H1 (cell line): ENCODE measurements around the gene MRPS17. TPM values are rescaled to one million over a fixed set of nuclear protein-coding genes. Genes with fewer than 3 reads are reported as not detected.

ENCODE experiments used
- CTCF ChIA-PET: fragments of 300-600 bp; sonication (Branson Sonifier 250); formaldehyde crosslinking; loops from one replicate; lab custom pipeline; 2021; ENCODE audit not compliant: partially characterized antibody; lab: Charles Lee
- POLR2A ChIA-PET: fragments of 300-600 bp; sonication (Branson Sonifier 250); formaldehyde crosslinking; loops from one replicate; lab custom pipeline; 2021; ENCODE audit warnings: inconsistent platforms; ENCODE audit not compliant: partially characterized antibody; lab: Charles Lee
- DNase-seq, 2 experiments: peaks; one replicate each; pipeline versions ENCODE4 v3.0.0 to v3.0.0-alpha.2; 2010 to 2022; ENCODE audit warnings: low spot score in 2 of 2, low read depth in 1 of 2, mixed read lengths in 1 of 2
- FAIRE-seq: peaks from 2 replicates; lab custom pipeline; 2011; peaks lifted over from hg19 to GRCh38; lab: Jason Lieb, UNC
- H2AFZ ChIP-seq: 2 replicates; pipeline ENCODE4 v1.8.1; 2012; ENCODE audit warnings: low read length, inconsistent platforms
- H2AK5ac ChIP-seq: 2 replicates; pipeline ENCODE4 v1.6.1; 2013; ENCODE audit warnings: low read depth, low read length
- H2BK120ac ChIP-seq: replicated peaks from 2 replicates; pipeline ENCODE3; 2013; ENCODE audit warnings: low read depth, low read length, inconsistent platforms
- H2BK12ac ChIP-seq: 2 replicates; pipeline ENCODE4 v1.6.1; 2013; ENCODE audit warnings: low read depth, low read length
- H2BK15ac ChIP-seq: 2 replicates; pipeline ENCODE4 v1.6.1; 2013; ENCODE audit warnings: low read length
- H2BK20ac ChIP-seq: 2 replicates; pipeline ENCODE4 v1.6.1; 2013; ENCODE audit warnings: low read length
- H2BK5ac ChIP-seq: 2 replicates; pipeline ENCODE4 v1.6.1; 2013; ENCODE audit warnings: low read depth, low read length
- H3K14ac ChIP-seq: 2 replicates; pipeline ENCODE4 v1.6.1; 2013; ENCODE audit warnings: inconsistent platforms; ENCODE audit not compliant: insufficient read length
- H3K18ac ChIP-seq: 2 replicates; pipeline ENCODE4 v1.6.1; 2013; ENCODE audit warnings: low read length; ENCODE audit errors: extremely low read depth
- H3K23ac ChIP-seq: 2 replicates; pipeline ENCODE4 v1.6.1; 2013; ENCODE audit warnings: inconsistent platforms; ENCODE audit not compliant: insufficient read length
- H3K23me2 ChIP-seq: 2 replicates; pipeline ENCODE4 v1.6.1; 2013; ENCODE audit warnings: low read depth, low read length
- H3K27ac ChIP-seq: 2 replicates; pipeline ENCODE4 v1.6.1; 2011; ENCODE audit warnings: low read depth, low read length, inconsistent platforms
- H3K27me3 ChIP-seq, 4 experiments: replicated peaks in 1 of 4; 1 replicate in 1 of 4; 2 replicates in 3 of 4; pipeline versions ENCODE4 v1.6.1 to v1.8.1; 2011 to 2013; ENCODE audit warnings: low read length in 3 of 4, mild to moderate bottlenecking in 3 of 4, inconsistent platforms in 2 of 4, mixed read lengths in 2 of 4, moderate library complexity in 1 of 4; ENCODE audit not compliant: control insufficient read depth in 3 of 4, insufficient read depth in 3 of 4; ENCODE audit errors: extremely low read depth in 1 of 4
- H3K36me3 ChIP-seq, 4 experiments: 2 replicates each; pipeline versions ENCODE4 v1.6.1 to v1.8.1; 2011 to 2013; ENCODE audit warnings: mild to moderate bottlenecking in 4 of 4, low read length in 3 of 4, moderate library complexity in 2 of 4, control low read depth in 1 of 4, inconsistent platforms in 1 of 4; ENCODE audit not compliant: insufficient read depth in 4 of 4, control insufficient read depth in 2 of 4
- H3K4ac ChIP-seq: replicated peaks from 2 replicates; pipeline ENCODE3; 2013; ENCODE audit warnings: low read length, low read depth, mixed read lengths, inconsistent platforms; ENCODE audit not compliant: insufficient read length
- H3K4me1 ChIP-seq, 4 experiments: replicated peaks in 1 of 4; 1 replicate in 1 of 4; 2 replicates in 3 of 4; pipeline versions ENCODE4 v1.6.1 to v1.8.1; 2011 to 2013; ENCODE audit warnings: low read length in 3 of 4, inconsistent platforms in 2 of 4, mixed read lengths in 1 of 4; ENCODE audit not compliant: insufficient read depth in 4 of 4, control insufficient read depth in 3 of 4
- H3K4me2 ChIP-seq, 2 experiments: 2 replicates each; pipeline versions ENCODE4 v1.6.1 to v1.8.1; 2011 to 2013; ENCODE audit warnings: low read depth in 2 of 2, low read length in 2 of 2, control low read depth in 1 of 2, inconsistent platforms in 1 of 2, mild to moderate bottlenecking in 1 of 2; ENCODE audit not compliant: insufficient read depth in 1 of 2
- H3K4me3 ChIP-seq, 4 experiments: fragments of 200-600, 300-600 bp in 1 of 4; sonication (generic), shearing (Covaris generic), sonication (Bioruptor Twin) in 1 of 4; 2 replicates each; pipeline versions ENCODE4 v1.5.1 to v1.8.1; 2011 to 2016; ENCODE audit warnings: low read length in 4 of 4, low read depth in 3 of 4, control low read depth in 2 of 4, inconsistent platforms in 2 of 4, mild to moderate bottlenecking in 2 of 4, mixed read lengths in 1 of 4, moderate library complexity in 1 of 4; ENCODE audit not compliant: insufficient read depth in 2 of 4; ENCODE audit errors: extremely low read depth in 1 of 4
- H3K56ac ChIP-seq: replicated peaks from 2 replicates; pipeline ENCODE3; 2013; ENCODE audit warnings: low read depth, mild to moderate bottlenecking, mixed read lengths, low read length, inconsistent platforms; ENCODE audit not compliant: insufficient read length
- H3K79me1 ChIP-seq: 2 replicates; pipeline ENCODE4 v1.6.1; 2013; ENCODE audit warnings: low read depth, low read length, control low read depth
- H3K79me2 ChIP-seq, 2 experiments: 2 replicates each; pipeline versions ENCODE4 v1.6.1 to v1.8.1; 2012 to 2013; ENCODE audit warnings: low read length in 2 of 2, mild to moderate bottlenecking in 2 of 2, inconsistent platforms in 1 of 2; ENCODE audit not compliant: insufficient read depth in 2 of 2, control insufficient read depth in 1 of 2
- H3K9ac ChIP-seq, 4 experiments: replicated peaks in 1 of 4; 1 replicate in 1 of 4; 2 replicates in 3 of 4; pipeline versions ENCODE4 v1.6.1 to v1.8.1; 2011 to 2013; ENCODE audit warnings: low read depth in 3 of 4, low read length in 3 of 4, control low read depth in 2 of 4, mild to moderate bottlenecking in 2 of 4, moderate library complexity in 2 of 4, inconsistent platforms in 1 of 4; ENCODE audit errors: extremely low read depth in 1 of 4
- H3K9me3 ChIP-seq, 2 experiments: 2 replicates each; pipeline versions ENCODE4 v1.6.1 to v1.8.1; 2012 to 2013; ENCODE audit warnings: mild to moderate bottlenecking in 2 of 2, moderate library complexity in 2 of 2, control low read depth in 1 of 2, inconsistent platforms in 1 of 2, low read depth in 1 of 2, low read length in 1 of 2, mixed read lengths in 1 of 2; ENCODE audit not compliant: insufficient read depth in 2 of 2
- H4K20me1 ChIP-seq, 2 experiments: replicated peaks in 1 of 2; 2 replicates each; pipeline versions ENCODE3 to v1.8.1; 2011 to 2013; ENCODE audit warnings: inconsistent platforms in 2 of 2, low read length in 2 of 2, mild to moderate bottlenecking in 1 of 2; ENCODE audit not compliant: insufficient read depth in 2 of 2, control insufficient read depth in 1 of 2
- H4K5ac ChIP-seq: 2 replicates; pipeline ENCODE4 v1.6.1; 2013; ENCODE audit warnings: low read length, low read depth, mixed read lengths, inconsistent platforms; ENCODE audit not compliant: insufficient read length
- H4K8ac ChIP-seq: 2 replicates; pipeline ENCODE4 v1.8.0; 2013; ENCODE audit warnings: mild to moderate bottlenecking, moderate library complexity, low read length, inconsistent platforms; ENCODE audit not compliant: insufficient read depth; ENCODE audit errors: extremely low read depth
- H4K91ac ChIP-seq: replicated peaks from 2 replicates; pipeline ENCODE3; 2013; ENCODE audit warnings: low read length, mixed read lengths, inconsistent platforms; ENCODE audit not compliant: insufficient read length
- ASH2L ChIP-seq: fragments of 200-600, 300-600 bp; sonication (generic); IDR thresholded peaks from one replicate; pipeline ENCODE4 v1.7.1; 2017; ENCODE audit warnings: low read length
- CBX8 ChIP-seq: fragments of 300-800, 300-1000 bp; sonication (generic); IDR thresholded peaks from 2 replicates; pipeline ENCODE4 v1.7.1; 2016; ENCODE audit warnings: low read depth, low read length, borderline replicate concordance
- CEBPB ChIP-seq: IDR thresholded peaks from 2 replicates; pipeline ENCODE4 v1.6.1; 2012; ENCODE audit warnings: low read depth, low read length
- EP300 ChIP-seq, 2 experiments: IDR thresholded peaks; 1 replicate in 1 of 2; 2 replicates in 1 of 2; pipeline ENCODE4 v1.6.1; 2011 to 2012; ENCODE audit warnings: low read depth in 2 of 2, low read length in 2 of 2, mild to moderate bottlenecking in 2 of 2, borderline replicate concordance in 1 of 2, inconsistent platforms in 1 of 2, moderate library complexity in 1 of 2
- FOSL1 ChIP-seq: IDR thresholded peaks from 2 replicates; pipeline ENCODE4 v1.6.1; 2011; ENCODE audit warnings: mild to moderate bottlenecking, low read depth, low read length, moderate library complexity; ENCODE audit not compliant: insufficient read depth
- GABPA ChIP-seq: IDR thresholded peaks from 2 replicates; pipeline ENCODE4 v1.6.1; 2011; ENCODE audit warnings: mild to moderate bottlenecking, low read length, moderate library complexity, borderline replicate concordance; ENCODE audit not compliant: insufficient read depth
- KDM1A ChIP-seq: fragments of 200-600, 300-600 bp; sonication (generic); IDR thresholded peaks from 2 replicates; pipeline ENCODE4 v1.7.1; 2016; ENCODE audit warnings: mild to moderate bottlenecking, low read length, borderline replicate concordance
- POU5F1 ChIP-seq: IDR thresholded peaks from 2 replicates; pipeline ENCODE4 v1.6.1; 2011; ENCODE audit warnings: low read depth, mild to moderate bottlenecking, low read length, moderate library complexity
- RAD21 ChIP-seq, 2 experiments: IDR thresholded peaks in 1 of 2; conservative IDR thresholded peaks in 1 of 2; 2 replicates each; pipeline ENCODE4 v1.6.1; 2011; ENCODE audit warnings: low read depth in 2 of 2, low read length in 2 of 2, improper control_type of control experiment in 1 of 2, inconsistent platforms in 1 of 2, mild to moderate bottlenecking in 1 of 2, moderate library complexity in 1 of 2
- RBBP5 ChIP-seq: IDR thresholded peaks from 2 replicates; pipeline ENCODE4 v1.7.1; 2012; ENCODE audit warnings: low read depth, mild to moderate bottlenecking, inconsistent platforms, low read length, moderate library complexity, borderline replicate concordance
- TCF12 ChIP-seq: IDR thresholded peaks from 2 replicates; pipeline ENCODE4 v1.6.1; 2011; ENCODE audit warnings: low read depth, mild to moderate bottlenecking, low read length
- TEAD4 ChIP-seq: IDR thresholded peaks from 2 replicates; pipeline ENCODE4 v1.6.1; 2012; ENCODE audit warnings: low read depth, low read length, inconsistent platforms, mixed read lengths
- YY1 ChIP-seq: IDR thresholded peaks from 2 replicates; pipeline ENCODE4 v1.6.1; 2011; ENCODE audit warnings: low read depth, mild to moderate bottlenecking, low read length
- WGBS, 2 experiments: shearing (Covaris generic) in 1 of 2; methylation state at CpG; one replicate each; pipeline versions ENCODE4 v1.1.6 to v1.1.7; 2013 to 2015; ENCODE audit warnings: low lambda C conversion rate in 2 of 2, mixed read lengths in 2 of 2, inconsistent platforms in 1 of 2, low coverage in 1 of 2, missing lambda C conversion rate in 1 of 2; ENCODE audit not compliant: insufficient replicate concordance in 2 of 2, insufficient coverage in 1 of 2, insufficient read length in 1 of 2; ENCODE audit errors: extremely low coverage in 1 of 2, missing lambda C conversion rate in 1 of 2; 5-methylcytosine and 5-hydroxymethylcytosine counted together
- polyA plus RNA-seq, 7 experiments: library from polyadenylated mRNA; depleted of rRNA in 3 of 7; stranded (reverse) in 5 of 7; unstranded in 2 of 7; fragments of >200 nt in 5 of 7; fragments of 200-250 nt in 2 of 7; gene quantifications; 1 replicate in 5 of 7; 2 replicates in 1 of 7; 4 replicates in 1 of 7; pipeline versions ENCODE4 v1.2.1 to v1.2.3, GENCODE V29; 2011 to 2013; ENCODE audit warnings: missing spikeins in 2 of 7, mixed read lengths in 2 of 7
- total RNA-seq: library from RNA; stranded (reverse); fragmentation: NEBNext Ultra II Directional; extraction: Animal tissue kit (Norgen Biotek cat#: 25700); gene quantifications from 2 replicates; pipeline ENCODE4 v1.2.1, GENCODE V29; 2021

The MRPS17 gene
- total and polyA plus RNA-seq, 2 of the 8 experiments (the other 6 are each of a cell fraction or from before 2014, with no cell fraction given): 15.8 to 27.3 TPM

- Histone ChIP-seq H3K23ac (no peak overlapping the region), H3K36me3 (no peaks in the 10 kb centered on the region), H3K4me2 (no peak overlapping the region), H2BK20ac (no peak overlapping the region), H4K5ac (no peak overlapping the region), H2BK120ac (no peak overlapping the region), H3K27me3 (peaks cover 1 to 13% (median 7%) of the 10 kb centered on the region in 4 experiments; a peak in 5 of 7 replicates), H3K9me3 (no peaks in the 10 kb centered on the region), H3K23me2 (no peaks in the 10 kb centered on the region), H3K4me3 (no peak overlapping the region), H2AFZ (no peak overlapping the region), H2BK15ac (no peak overlapping the region), H3K27ac (no peak overlapping the region), H2BK12ac (no peak overlapping the region), H4K91ac (no peak overlapping the region), H3K79me2 (peaks cover 3 to 31% of the 10 kb centered on the region in 2 experiments; a peak in 3 of 4 replicates), H4K8ac (no peak overlapping the region), H3K14ac (no peak overlapping the region), H3K9ac (no peak overlapping the region), H2BK5ac (no peak overlapping the region), H2AK5ac (no peak overlapping the region), H3K79me1 (peaks cover 9% of the 10 kb centered on the region), H3K4me1 (peaks cover 0 to 5% (median 1%) of the 10 kb centered on the region in 4 experiments; a peak in 2 of 7 replicates), H4K20me1 (peaks cover 2 to 9% of the 10 kb centered on the region in 2 experiments), H3K4ac (no peak overlapping the region), H3K56ac (no peak overlapping the region), H3K18ac (no peak overlapping the region)
- POLR2A ChIA-PET: interaction anchor here (0.8 to 2.2 kb wide), 8 partner anchors 9 to 140 kb away, joined by 3 to 5 read pairs (median 3); partner anchors contain the start of genes CCT6A, CHCHD2 and PSPH
- DNase-seq: no peak
- FAIRE-seq: no peak
- WGBS, 2 experiments: 93% methylated on average over 6 of the region's 6 CpGs; no CpG with 5 or more reads in 1 of the 2 experiments
- CTCF ChIA-PET: interaction anchor here (0.7 to 0.9 kb wide), 2 partner anchors 11 to 378 kb away, joined by 4 read pairs; no protein-coding TSS in a partner anchor
- TF ChIP-seq YY1: no peak
- no peak for TF ChIP-seq KDM1A
- no peak for TF ChIP-seq POU5F1
- TF ChIP-seq RAD21 (IDR thresholded peaks at IDR 0.05 in 1 of 2, conservative IDR thresholded peaks at IDR 0.05 in 1 of 2; ENCODE audit: low read depth in 2 of 2, low read length in 2 of 2): no peak
- TF ChIP-seq EP300 (IDR thresholded peaks at IDR 0.05; ENCODE audit: borderline replicate concordance in 1 of 2, low read depth in 2 of 2, low read length in 2 of 2): no peak
- TF ChIP-seq ASH2L: no peak
- no peak for TF ChIP-seq GABPA
- TF ChIP-seq TEAD4: no peak
- TF ChIP-seq CBX8: no peak
- TF ChIP-seq CEBPB: no peak
- no peak for TF ChIP-seq TCF12
- TF ChIP-seq FOSL1: no peak
- no peak for TF ChIP-seq RBBP5
These were observed 15.2 kb downstream of the MRPS17 start for GRCh38 chr7:55966851-55967250.
